PFSK-1 (cell line): ENCODE results near the gene ERI2.

Source experiments
- FOXP2 ChIP-seq: optimal IDR thresholded peaks from 2 replicates; pipeline ENCODE3; 2011; ENCODE audit warnings: borderline replicate concordance, control low read depth, inconsistent platforms; ENCODE audit not compliant: insufficient read depth; ENCODE audit errors: extremely low read length, extremely low read depth
- POLR2AphosphoS5 ChIP-seq: IDR thresholded peaks from 2 replicates; pipeline ENCODE4 v1.6.1; 2012; ENCODE audit warnings: low read depth, mild to moderate bottlenecking, control low read depth, low read length, moderate library complexity
- SIN3A ChIP-seq: IDR thresholded peaks from 2 replicates; pipeline ENCODE4 v1.6.1; 2012; ENCODE audit warnings: mild to moderate bottlenecking, low read length, moderate library complexity, borderline replicate concordance; ENCODE audit not compliant: insufficient read depth
- TAF1 ChIP-seq: IDR thresholded peaks from 2 replicates; pipeline ENCODE4 v1.6.1; 2012; ENCODE audit warnings: low read length, control low read depth, borderline replicate concordance; ENCODE audit not compliant: insufficient read depth
- TF ChIP-seq, protein P1 (sequence below), 2 experiments: IDR thresholded peaks; 2 replicates each; pipeline versions ENCODE4 v1.6.1 to v1.8.0; 2011 to 2012; ENCODE audit warnings: low read depth in 2 of 2, low read length in 2 of 2, control low read depth in 1 of 2, inconsistent platforms in 1 of 2, mild to moderate bottlenecking in 1 of 2, moderate library complexity in 1 of 2; ENCODE audit not compliant: insufficient read depth in 1 of 2

DNA sequence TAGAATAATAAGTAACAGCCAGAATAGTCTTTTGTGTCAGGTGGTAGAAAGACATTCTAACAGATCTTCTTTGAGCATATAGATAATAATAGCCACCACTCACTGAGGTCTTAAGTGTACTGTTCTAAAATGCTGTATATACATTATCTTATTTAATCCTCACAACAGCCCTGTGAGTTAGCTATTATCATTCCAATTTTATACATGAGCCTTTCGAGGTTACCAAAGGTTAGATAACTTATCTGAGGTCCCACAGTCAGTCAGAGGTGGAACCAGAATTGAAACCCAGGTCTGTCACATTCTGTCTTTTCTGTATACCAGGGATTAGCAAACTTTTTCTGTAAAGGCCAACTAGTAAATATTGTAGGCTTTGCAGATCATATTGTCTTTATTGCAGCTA lies 23.3 kb upstream of the ERI2 start:
- TF ChIP-seq, protein P1, sequence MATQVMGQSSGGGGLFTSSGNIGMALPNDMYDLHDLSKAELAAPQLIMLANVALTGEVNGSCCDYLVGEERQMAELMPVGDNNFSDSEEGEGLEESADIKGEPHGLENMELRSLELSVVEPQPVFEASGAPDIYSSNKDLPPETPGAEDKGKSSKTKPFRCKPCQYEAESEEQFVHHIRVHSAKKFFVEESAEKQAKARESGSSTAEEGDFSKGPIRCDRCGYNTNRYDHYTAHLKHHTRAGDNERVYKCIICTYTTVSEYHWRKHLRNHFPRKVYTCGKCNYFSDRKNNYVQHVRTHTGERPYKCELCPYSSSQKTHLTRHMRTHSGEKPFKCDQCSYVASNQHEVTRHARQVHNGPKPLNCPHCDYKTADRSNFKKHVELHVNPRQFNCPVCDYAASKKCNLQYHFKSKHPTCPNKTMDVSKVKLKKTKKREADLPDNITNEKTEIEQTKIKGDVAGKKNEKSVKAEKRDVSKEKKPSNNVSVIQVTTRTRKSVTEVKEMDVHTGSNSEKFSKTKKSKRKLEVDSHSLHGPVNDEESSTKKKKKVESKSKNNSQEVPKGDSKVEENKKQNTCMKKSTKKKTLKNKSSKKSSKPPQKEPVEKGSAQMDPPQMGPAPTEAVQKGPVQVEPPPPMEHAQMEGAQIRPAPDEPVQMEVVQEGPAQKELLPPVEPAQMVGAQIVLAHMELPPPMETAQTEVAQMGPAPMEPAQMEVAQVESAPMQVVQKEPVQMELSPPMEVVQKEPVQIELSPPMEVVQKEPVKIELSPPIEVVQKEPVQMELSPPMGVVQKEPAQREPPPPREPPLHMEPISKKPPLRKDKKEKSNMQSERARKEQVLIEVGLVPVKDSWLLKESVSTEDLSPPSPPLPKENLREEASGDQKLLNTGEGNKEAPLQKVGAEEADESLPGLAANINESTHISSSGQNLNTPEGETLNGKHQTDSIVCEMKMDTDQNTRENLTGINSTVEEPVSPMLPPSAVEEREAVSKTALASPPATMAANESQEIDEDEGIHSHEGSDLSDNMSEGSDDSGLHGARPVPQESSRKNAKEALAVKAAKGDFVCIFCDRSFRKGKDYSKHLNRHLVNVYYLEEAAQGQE (IDR thresholded peaks at IDR 0.05; ENCODE audit: insufficient read depth in 1 of 2, low read depth in 2 of 2, low read length in 2 of 2): no peak
- TF ChIP-seq SIN3A (no peak), FOXP2 (no peak), POLR2AphosphoS5 (no peak), TAF1 (no peak)
